Transverse colon (tissue), 4 donors: ENCODE data around the gene VAC14.

Experiments used
- EP300 ChIP-seq: sonication (generic); formaldehyde crosslinking; IDR thresholded peaks from one replicate; pipeline ENCODE4 v1.6.1; 2017; ENCODE audit warnings: antibody characterized with exemption, low read depth
- POLR2A ChIP-seq: fragments of 450-650 bp; IDR thresholded peaks from one replicate; pipeline ENCODE4 v1.6.1; 2016; ENCODE audit warnings: antibody characterized with exemption, mild to moderate bottlenecking, moderate library complexity
- POLR2AphosphoS5 ChIP-seq, 3 donors: sonication (generic); formaldehyde crosslinking; IDR thresholded peaks; one replicate each; pipeline ENCODE4 v1.6.1; 2016; ENCODE audit warnings: antibody characterized with exemption in 3 of 3
- TF ChIP-seq, protein P1 (sequence below), 5 experiments: fragments of 200-600 bp in 3 of 5; fragments of 450-650 bp in 2 of 5; sonication (generic) in 3 of 5; IDR thresholded peaks; 1 replicate in 2 of 5; 2 replicates in 3 of 5; pipeline ENCODE4 v1.5.1; 2016 to 2017; ENCODE audit warnings: antibody characterized with exemption in 5 of 5, inconsistent platforms in 3 of 5, mild to moderate bottlenecking in 2 of 5, moderate library complexity in 1 of 5

GRCh38 chr16:70770291-70770625 is 30.7 kb downstream of the VAC14 start:
- TF ChIP-seq, protein P1, sequence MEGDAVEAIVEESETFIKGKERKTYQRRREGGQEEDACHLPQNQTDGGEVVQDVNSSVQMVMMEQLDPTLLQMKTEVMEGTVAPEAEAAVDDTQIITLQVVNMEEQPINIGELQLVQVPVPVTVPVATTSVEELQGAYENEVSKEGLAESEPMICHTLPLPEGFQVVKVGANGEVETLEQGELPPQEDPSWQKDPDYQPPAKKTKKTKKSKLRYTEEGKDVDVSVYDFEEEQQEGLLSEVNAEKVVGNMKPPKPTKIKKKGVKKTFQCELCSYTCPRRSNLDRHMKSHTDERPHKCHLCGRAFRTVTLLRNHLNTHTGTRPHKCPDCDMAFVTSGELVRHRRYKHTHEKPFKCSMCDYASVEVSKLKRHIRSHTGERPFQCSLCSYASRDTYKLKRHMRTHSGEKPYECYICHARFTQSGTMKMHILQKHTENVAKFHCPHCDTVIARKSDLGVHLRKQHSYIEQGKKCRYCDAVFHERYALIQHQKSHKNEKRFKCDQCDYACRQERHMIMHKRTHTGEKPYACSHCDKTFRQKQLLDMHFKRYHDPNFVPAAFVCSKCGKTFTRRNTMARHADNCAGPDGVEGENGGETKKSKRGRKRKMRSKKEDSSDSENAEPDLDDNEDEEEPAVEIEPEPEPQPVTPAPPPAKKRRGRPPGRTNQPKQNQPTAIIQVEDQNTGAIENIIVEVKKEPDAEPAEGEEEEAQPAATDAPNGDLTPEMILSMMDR (IDR thresholded peaks at IDR 0.05): no peak
- TF ChIP-seq POLR2A: no peak
- no peak for TF ChIP-seq POLR2AphosphoS5 (IDR thresholded peaks at IDR 0.05)
- TF ChIP-seq EP300: no peak
